ENCODE measurements around the gene ASB3. TPM values are rescaled to one million over a fixed set of nuclear protein-coding genes. Genes with fewer than 3 reads are reported as not detected.

Gene ASB3
- total RNA-seq, 4 donors from 2014 or later = 4.9 to 18.9 (median 11.4) TPM

DNA sequence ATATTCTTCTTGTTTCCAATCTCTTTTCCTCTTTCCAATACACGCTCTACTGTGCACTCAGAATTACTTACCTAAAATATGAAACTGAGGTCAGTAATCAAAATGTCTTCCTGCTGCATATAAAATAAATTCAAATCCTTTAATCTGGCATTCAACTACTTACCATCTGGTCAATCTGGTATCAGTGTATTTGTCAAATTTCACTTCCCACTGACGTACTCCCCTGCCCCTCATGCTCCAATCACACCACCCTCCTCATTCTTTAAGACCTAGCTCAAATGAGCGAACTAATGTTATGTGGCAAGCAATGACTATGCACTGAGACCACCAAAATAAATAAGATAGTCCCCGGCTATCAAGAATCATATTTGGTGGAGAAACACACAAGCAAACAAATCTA is 6.7 kb downstream of the ASB3 start:
- Histone ChIP-seq H3K36me3 (no peaks in the 10 kb centered on the region), H3K9me3 (no peaks in the 10 kb centered on the region), H3K4me1 (peaks cover 0 to 8% (median 6%) of the 10 kb centered on the region in 4 donors), H3K27ac (no peak overlapping the region), H3K27me3 (no peaks in the 10 kb centered on the region), H3K4me3 (no peak overlapping the region)
- no peak for DNase-seq
- in situ Hi-C loops (cut with MboI; ENCODE audit: low pct_ligation_motif_present in 1 of 4, low pct_unique_long_range_greater_than_20kb in 1 of 4, low sequenced_read_pairs in 3 of 4) (no loop called here), intact Hi-C loops (cut with DNase I; ENCODE audit: low total_unique reads) (no loop called here)
- WGBS, 2 donors (ENCODE audit: low coverage in 1 of 2) = 93 to 100% methylated on average over 4 of the region's 4 CpGs
- no peak for TF ChIP-seq POLR2A (IDR thresholded peaks at IDR 0.05)
- TF ChIP-seq EP300 (IDR thresholded peaks at IDR 0.05; ENCODE audit: low read depth) = no peak
- no peak for TF ChIP-seq POLR2AphosphoS5 (IDR thresholded peaks at IDR 0.05)
- no peak for TF ChIP-seq CTCF (IDR thresholded peaks at IDR 0.05)

DNA sequence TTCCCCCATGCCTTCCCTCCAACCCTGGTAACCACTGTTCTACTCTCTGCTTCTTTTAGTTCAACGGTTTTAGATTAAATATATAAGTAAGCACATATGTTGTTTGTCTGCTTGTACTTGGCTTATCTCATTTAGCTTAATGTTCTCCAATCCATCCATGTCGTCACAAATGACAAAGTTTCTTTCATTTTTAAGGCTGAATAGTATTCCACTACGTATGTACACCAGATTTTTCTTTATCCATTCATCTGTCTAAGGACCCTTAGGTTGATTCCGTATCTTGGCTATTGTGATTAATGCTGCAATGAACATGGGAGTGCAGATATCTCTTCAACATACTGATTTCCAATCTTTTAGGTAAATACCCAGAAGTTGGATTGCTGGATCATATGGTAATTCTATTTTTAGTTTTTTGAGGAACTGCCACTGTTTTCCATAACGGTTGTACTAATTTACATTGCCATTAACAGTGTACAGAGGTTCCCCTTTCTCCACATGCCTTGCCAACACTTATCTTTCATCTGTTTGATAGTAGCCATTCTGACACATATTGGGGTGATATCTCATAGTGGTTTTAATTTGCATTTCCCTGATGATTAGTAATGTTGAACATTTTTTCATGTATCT is 8.1 kb downstream of the ASB3 start:
- no peak for DNase-seq
- no peak overlapping the region for H3K4me3 ChIP-seq
- in situ Hi-C loops (cut with MboI; ENCODE audit: low pct_ligation_motif_present in 1 of 4, low pct_unique_long_range_greater_than_20kb in 1 of 4, low sequenced_read_pairs in 3 of 4) = no loop called here

GRCh38 chr2:53777134-53777533 is 9.6 kb downstream of the ASB3 start:
- DNase-seq = no peak
- H3K4me1 ChIP-seq = no peaks in the 10 kb centered on the region
- H3K9me3 ChIP-seq = no peaks in the 10 kb centered on the region
- intact Hi-C loops (cut with DNase I; ENCODE audit: low total_unique reads) (no loop called here), in situ Hi-C loops (cut with MboI; ENCODE audit: low pct_ligation_motif_present in 1 of 4, low pct_unique_long_range_greater_than_20kb in 1 of 4, low sequenced_read_pairs in 3 of 4) (no loop called here)
- H3K27me3 ChIP-seq = no peaks in the 10 kb centered on the region
- no peak overlapping the region for H3K27ac ChIP-seq
- WGBS, 2 donors (ENCODE audit: low coverage in 1 of 2) = 58 to 61% methylated on average over 1 of the region's 1 CpG
- H3K4me3 ChIP-seq = no peak overlapping the region
- H3K36me3 ChIP-seq = no peaks in the 10 kb centered on the region
- TF ChIP-seq POLR2AphosphoS5 (IDR thresholded peaks at IDR 0.05) (no peak), CTCF (IDR thresholded peaks at IDR 0.05) (no peak), POLR2A (IDR thresholded peaks at IDR 0.05) (no peak), EP300 (IDR thresholded peaks at IDR 0.05; ENCODE audit: low read depth) (no peak)

More for the DNA sequence above, 8.1 kb downstream of the ASB3 start:
- no peaks in the 10 kb centered on the region for H3K4me1 ChIP-seq
- TF ChIP-seq POLR2A (IDR thresholded peaks at IDR 0.05) (no peak), CTCF (IDR thresholded peaks at IDR 0.05) (no peak), EP300 (IDR thresholded peaks at IDR 0.05; ENCODE audit: low read depth) (no peak), POLR2AphosphoS5 (IDR thresholded peaks at IDR 0.05) (no peak)
- no peaks in the 10 kb centered on the region for H3K9me3 ChIP-seq
- no peaks in the 10 kb centered on the region for H3K36me3 ChIP-seq
- no peak overlapping the region for H3K27ac ChIP-seq
- intact Hi-C loops (cut with DNase I; ENCODE audit: low total_unique reads) = no loop called here
- 87 to 89% methylated on average over 5 of the region's 5 CpGs for WGBS, 2 donors (ENCODE audit: low coverage in 1 of 2)
- no peaks in the 10 kb centered on the region for H3K27me3 ChIP-seq

DNA sequence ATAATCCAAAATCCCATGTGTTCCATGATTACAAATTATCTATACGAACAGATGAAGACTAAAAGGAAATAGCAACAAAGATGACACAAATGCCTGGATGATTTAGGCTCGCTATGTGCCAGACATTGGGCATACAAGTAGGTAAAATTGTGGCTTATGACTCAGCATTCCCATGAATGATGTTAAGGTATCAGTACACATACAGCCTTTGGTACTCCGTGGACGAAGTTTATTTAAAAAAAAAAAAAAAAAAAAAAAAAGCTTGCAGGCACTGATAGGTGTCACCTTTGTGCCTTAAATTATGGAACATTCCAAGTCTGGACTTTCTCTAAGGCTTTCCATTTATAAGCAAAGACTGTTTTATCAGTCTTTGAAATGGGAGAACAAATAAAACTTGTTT is 16.5 kb downstream of the ASB3 start:
- in situ Hi-C loops (cut with MboI; ENCODE audit: low pct_ligation_motif_present in 1 of 4, low pct_unique_long_range_greater_than_20kb in 1 of 4, low sequenced_read_pairs in 3 of 4) = no loop called here
- DNase-seq = no peak
- Histone ChIP-seq H3K4me1 (peaks cover 0 to 22% (median 14%) of the 10 kb centered on the region in 4 donors), H3K27me3 (no peaks in the 10 kb centered on the region), H3K27ac (no peak overlapping the region), H3K9me3 (no peaks in the 10 kb centered on the region), H3K4me3 (no peak overlapping the region), H3K36me3 (no peaks in the 10 kb centered on the region)
- intact Hi-C loops (cut with DNase I; ENCODE audit: low total_unique reads) = no loop called here
- WGBS, 2 donors (ENCODE audit: low coverage in 1 of 2) = 79 to 80% methylated on average over 4 of the region's 4 CpGs
- TF ChIP-seq POLR2AphosphoS5 (IDR thresholded peaks at IDR 0.05) = no peak
- no peak for TF ChIP-seq EP300 (IDR thresholded peaks at IDR 0.05; ENCODE audit: low read depth)
- TF ChIP-seq POLR2A (IDR thresholded peaks at IDR 0.05) = no peak
- no peak for TF ChIP-seq CTCF (IDR thresholded peaks at IDR 0.05)

Data from transverse colon (tissue), 4 donors.